GM18907 (cell line): Measurements from ENCODE around the gene SLAIN1.

Experiments
- ATAC-seq: cut with Tn5 transposase; IDR thresholded peaks from one replicate; pipeline ENCODE4 v1.9.1; 2021; ENCODE audit warnings: mild to moderate bottlenecking, moderate library complexity; ENCODE audit not compliant: unreplicated experiment

SLAIN1 gene

GRCh38 chr13:77703408-77703807, 5.9 kb downstream of the SLAIN1 start:
- ATAC-seq, result no peak

GRCh38 chr13:77714119-77714755, 16.8 kb downstream of the SLAIN1 start:
- peak; percentile 50 for ATAC-seq

DNA sequence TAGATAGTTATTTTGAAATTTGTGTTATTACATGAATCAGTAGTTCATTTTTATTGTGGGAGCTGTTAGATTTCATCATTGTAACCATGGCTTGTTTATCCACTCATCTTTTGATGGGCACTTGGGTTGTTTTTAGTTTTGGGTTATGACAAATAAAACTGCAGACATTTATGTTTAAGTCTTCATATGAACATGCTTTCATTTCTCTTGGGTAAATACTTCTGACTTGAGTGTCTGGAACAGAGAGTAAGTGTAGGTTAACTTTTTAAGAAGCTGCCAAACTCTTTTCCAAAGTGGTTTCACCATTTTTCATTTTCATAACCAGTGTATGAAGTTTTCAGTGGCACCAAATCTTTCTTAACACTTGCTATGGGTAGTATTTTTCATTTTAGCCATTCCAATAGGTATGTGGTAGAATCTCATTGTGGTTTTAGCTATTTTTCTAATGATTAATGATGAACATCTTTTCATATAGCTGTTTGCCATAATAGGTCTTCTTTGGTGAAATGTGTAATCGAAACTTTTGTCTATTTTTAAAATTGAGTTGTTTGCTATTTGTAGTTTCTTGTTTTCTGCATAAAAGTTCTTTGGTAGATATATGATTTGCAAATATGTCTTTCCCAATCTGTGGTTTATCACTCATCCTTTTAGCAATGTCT, 17.9 kb downstream of the SLAIN1 start:
- peak; percentile 85 for ATAC-seq

DNA sequence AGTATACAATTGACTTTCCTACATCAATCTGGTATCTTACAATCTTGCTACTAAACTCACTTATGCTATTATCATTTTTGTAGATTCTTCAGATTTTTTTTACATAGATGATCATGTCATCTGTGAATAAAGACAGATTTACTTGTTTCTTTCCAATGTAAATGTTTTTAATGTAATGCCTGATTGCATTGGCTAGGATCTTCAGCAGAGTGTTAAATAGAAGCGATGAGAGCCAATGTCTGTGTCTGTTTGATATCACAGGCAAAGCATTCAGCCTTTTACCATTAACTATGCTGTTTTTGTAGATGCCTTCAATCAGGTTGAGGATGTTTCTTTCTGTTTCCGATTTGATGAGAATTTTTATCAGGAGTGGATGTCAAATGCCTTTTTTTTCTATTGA, 19.2 kb downstream of the SLAIN1 start:
- ATAC-seq, result no peak

GRCh38 chr13:77717508-77717907, 20.0 kb downstream of the SLAIN1 start:
- ATAC-seq, result no peak

- ATAC-seq, result no peak
These were observed 21.6 kb downstream of the SLAIN1 start for GRCh38 chr13:77719128-77719527.

GRCh38 chr13:77720988-77721387, 23.5 kb downstream of the SLAIN1 start:
- no peak for ATAC-seq

GRCh38 chr13:77724092-77724491, 26.6 kb downstream of the SLAIN1 start:
- peak; percentile 55 for ATAC-seq

DNA sequence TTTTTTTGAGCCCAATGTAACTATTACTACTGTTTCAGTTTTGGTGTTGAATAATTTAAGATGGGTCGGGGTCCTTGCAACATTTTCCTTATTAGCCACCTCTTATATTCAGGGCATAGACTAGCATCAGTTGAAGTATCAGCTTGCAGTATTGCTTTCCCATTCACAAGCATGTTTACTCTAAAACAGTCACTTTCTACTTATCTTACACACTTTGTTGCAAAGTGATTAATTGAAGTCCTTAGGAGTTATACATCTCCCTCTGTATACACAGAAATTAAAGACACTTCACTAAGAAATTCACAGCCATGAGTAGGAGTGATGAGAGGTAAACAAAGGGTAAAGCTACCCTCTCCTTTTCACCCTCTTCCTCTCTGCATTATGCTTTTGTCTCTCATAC, 27.6 kb downstream of the SLAIN1 start:
- ATAC-seq, result no peak

DNA sequence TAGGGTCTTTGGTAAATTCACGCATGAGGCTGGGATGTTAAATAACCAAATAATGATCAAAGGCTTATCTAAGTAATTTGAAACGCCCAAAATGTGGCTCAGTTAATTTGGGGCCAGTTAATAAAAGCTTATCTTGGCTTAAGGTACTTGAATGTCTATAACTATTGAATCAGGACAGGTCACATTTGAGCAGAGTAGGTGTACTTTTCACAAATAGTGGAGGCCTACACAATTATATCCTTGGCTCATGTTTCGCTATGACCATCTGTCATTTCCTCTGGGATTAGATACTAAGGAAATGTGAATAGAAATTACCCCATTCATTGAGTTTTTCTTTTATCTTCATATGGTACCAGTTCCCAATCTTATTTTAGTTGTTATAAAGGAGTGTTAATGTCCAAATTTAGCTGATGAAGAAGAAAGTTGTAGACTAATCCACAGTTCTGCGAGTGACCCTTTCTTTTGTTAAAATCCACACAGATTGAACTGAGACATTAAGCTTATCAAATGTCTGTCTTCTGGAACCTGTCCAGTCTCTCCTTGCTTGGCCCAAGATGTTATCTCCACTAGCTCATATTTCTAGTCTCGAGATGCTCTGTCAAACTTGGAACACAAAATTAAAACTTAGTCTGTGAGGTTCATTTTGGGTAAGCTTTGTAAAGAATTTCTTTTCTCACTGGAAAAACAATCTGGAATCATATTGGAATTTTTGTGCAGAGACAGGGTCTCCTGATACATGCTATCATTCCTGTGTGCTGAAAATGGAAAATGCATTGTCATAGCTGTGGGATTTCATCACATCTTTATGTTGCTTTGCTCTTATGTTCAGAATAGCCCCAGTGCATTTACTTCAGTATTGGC, 31.0 kb downstream of the SLAIN1 start:
- no peak for ATAC-seq

- peak; percentile 98 for ATAC-seq
These were observed 32.2 kb downstream of the SLAIN1 start for GRCh38 chr13:77729502-77730221.

DNA sequence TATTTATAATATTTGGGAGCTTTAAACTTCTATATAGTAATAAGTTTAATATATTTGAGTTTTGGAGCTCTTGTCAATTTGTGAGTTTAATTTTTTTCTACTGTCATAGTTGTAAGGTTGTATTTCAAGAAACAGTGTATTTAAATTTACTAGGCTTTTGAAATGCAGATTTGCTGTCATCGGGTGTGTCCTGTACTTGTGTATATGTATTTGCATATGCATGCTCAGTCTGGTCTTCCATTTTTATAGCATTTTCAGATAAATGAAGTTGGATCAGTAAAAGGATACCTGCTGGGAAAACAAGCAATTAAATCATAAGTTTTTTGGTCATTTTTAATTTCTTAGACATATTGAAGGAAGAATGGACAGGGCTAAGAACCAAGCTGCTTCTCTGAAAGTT, 33.1 kb downstream of the SLAIN1 start:
- no peak for ATAC-seq

DNA sequence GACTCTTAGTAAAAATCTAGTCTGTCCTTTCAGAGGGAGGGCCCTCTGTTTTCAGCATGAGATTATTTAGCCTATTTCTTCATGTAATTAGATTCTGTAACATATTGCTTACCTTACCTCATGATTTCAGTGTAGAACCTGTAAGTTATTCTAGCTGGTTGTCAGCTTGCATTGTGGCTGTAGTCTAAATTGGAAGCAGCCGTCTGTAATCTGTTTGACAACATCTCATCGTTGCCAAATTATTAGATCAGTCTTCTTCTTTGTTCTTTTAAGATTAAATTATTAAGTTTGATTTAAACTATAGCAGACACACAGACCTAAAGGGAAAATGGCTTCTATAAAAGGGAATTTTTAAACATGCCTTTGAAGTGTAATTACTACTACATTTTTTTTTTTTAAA, 34.8 kb downstream of the SLAIN1 start:
- no peak for ATAC-seq

DNA sequence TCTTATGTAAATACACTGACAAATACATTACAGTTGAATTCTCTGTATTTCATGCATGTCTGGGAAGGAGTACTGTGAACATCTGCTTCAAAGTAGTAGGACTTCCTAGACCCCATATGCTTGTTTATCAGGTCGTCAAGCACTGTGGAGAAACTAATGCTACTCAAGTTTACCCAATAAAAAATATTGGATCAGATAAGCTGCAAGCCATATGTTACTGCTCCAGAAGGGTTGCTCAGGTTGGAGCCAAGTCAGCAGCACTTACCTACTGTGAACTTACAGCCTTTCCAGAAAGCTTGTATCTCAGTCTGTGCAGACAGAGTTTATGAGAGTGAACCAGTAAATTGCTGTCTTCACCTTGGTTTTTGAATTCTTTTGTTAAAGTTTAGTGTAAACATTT, 36.2 kb downstream of the SLAIN1 start:
- no peak for ATAC-seq

- peak; percentile 91 for ATAC-seq
These were observed 40.2 kb downstream of the SLAIN1 start for GRCh38 chr13:77737583-77738200.

- no peak for ATAC-seq
These were observed 42.7 kb downstream of the SLAIN1 start for GRCh38 chr13:77740097-77740735.

DNA sequence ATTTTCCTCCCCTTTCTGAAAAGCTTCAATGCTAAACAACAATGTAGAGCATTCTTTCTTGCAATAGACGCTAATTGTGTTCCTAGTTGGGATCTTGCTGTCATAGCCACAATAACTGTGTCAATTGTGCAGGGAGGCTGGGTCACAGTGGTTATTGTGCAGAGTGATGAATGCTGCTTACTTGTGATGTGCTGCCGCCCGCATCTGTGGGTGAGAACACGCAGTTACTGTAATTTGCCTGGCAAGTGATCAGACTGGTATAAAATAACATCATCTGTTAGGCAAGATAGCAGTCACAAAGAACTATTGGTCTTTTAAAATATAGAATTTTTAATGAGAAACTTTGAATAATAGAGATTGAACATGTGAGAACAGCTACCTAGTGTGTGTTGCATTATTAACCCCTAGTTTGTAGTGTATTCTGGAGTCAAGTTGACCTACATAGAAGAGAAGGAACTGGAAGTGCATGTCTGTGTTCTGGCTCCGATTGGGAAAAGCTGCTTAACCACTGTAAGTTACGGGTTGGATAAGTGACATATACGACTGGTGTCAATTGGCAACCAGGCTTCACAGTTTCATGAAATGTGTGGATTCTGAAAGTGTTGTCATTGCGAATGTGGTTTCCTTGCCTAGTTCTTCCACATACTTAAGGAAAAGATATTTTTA, 43.6 kb downstream of the SLAIN1 start:
- ATAC-seq, result no peak

DNA sequence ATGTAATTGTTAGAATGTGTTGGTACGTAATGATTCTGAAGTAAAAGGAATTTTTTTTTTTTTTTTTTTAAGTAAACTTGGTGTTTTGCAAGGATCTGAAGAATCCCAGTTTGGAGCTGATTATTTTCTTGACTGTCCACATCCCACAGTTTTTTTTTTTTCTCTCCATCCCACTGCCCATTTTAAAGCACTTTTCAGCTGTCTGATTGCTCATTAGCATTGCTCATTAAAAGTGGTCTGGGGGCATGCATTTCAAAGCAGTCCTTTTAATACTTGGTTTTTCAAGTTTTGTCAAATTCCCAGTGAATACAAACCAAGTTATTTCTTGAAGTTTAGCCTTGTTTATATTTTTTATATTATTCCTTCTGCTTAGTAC, 44.1 kb downstream of the SLAIN1 start:
- ATAC-seq, result no peak

- ATAC-seq, result no peak
These were observed 45.3 kb downstream of the SLAIN1 start for GRCh38 chr13:77742801-77743200.

GRCh38 chr13:77745784-77746183, 48.3 kb downstream of the SLAIN1 start:
- ATAC-seq, result no peak
